HG03139 (cell line): ENCODE measurements around the gene SAMD11.

Source experiments
- ATAC-seq: cut with Tn5 transposase; IDR thresholded peaks from one replicate; pipeline ENCODE4 v1.9.1; 2021; ENCODE audit not compliant: unreplicated experiment

SAMD11 gene

DNA sequence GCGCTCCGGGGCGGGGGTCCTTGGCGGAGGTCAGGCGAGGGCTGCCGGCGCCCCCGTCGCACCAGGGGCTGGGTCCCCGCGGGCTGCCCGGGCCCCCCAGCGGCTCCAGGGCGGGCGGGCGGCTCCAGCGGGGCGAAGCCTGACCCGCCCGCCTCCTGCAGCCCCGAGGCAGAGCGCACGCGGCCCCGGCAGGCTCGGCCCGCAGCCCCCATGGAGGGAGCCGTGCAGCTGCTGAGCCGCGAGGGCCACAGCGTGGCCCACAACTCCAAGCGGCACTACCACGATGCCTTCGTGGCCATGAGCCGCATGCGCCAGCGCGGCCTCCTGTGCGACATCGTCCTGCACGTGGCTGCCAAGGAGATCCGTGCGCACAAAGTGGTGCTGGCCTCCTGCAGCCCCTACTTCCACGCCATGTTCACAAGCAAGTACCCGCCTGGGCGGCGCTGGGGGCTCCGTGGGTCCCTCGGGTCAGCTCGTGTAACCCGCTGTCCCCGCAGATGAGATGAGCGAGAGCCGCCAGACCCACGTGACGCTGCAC, 37.5 kb downstream of the SAMD11 start:
- ATAC-seq = no peak

DNA sequence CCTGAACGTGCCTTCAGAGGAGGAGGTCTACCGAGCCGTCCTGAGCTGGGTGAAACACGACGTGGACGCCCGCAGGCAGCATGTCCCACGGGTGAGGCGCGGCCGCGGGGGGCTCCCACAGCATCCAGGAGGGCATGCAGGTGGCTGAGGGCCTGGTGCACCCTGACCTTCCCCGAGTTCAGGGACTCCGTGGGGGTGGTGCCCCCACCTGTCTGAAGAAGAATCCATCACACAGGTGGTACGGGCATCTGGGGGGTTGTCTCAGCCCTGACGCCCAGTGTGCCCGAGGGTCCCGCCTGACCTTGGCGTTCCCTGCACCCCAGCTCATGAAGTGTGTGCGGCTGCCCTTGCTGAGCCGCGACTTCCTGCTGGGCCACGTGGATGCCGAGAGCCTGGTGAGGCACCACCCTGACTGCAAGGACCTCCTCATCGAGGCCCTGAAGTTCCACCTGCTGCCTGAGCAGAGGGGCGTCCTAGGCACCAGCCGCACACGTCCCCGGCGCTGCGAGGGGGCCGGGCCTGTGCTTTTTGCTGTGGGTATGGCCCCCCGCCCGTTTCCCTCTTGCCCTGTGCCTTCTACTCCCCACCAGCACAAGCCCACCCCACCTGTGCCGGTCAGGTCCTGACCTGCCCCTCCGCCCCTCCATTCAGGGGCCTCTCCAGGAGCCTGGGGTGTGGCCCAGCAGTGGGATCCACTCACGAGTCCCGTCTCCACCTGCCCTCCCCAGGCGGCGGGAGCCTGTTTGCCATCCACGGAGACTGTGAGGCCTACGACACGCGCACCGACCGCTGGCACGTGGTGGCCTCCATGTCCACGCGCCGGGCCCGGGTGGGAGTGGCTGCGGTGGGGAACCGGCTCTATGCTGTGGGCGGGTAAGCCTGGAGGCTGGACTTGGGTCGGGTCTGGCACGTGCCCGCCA, 38.9 kb downstream of the SAMD11 start:
- no peak for ATAC-seq

DNA sequence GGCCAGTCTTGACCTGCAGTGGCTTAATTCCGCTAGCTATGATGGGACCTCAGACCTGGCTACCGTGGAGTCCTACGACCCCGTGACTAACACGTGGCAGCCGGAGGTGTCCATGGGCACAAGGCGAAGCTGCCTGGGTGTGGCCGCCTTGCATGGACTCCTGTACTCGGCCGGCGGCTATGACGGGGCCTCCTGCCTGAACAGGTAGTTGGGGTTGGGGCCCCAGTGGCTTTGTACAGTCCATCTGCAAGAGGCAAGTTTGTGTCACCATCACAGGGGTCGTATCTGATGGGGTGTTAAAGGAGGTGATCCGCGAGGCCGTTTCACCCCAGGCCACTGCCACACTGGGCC, 39.6 kb downstream of the SAMD11 start:
- ATAC-seq = no peak

DNA sequence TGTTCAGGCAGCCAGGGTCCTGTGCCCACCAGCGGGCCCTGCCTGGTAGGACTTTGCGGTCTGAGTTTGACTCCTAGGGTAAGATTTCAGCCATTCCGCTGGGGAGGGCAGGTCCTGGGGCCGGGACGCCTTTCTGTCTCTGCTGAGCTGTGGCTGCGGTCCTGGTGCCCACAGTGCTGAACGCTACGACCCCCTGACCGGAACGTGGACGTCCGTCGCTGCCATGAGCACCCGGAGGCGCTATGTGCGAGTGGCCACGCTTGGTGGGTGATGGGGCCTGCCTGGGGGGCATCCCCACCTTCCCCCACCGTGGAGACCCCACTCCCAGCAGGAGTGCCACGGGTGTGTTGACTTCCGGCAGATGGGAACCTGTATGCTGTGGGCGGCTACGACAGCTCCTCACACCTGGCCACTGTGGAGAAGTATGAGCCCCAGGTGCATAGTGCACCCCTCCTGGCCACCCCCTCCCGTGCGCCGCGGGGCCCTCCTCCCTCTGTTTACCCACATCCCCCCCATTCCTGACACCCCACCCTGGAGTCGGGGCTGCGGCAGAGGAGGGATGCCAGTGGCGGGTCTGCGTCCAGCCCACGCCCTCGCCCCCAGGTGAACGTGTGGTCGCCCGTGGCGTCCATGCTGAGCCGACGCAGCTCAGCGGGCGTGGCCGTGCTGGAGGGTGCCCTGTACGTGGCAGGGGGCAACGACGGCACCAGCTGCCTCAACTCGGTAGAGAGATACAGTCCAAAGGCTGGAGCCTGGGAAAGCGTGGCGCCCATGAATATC, 40.2 kb downstream of the SAMD11 start:
- ATAC-seq = no peak

DNA sequence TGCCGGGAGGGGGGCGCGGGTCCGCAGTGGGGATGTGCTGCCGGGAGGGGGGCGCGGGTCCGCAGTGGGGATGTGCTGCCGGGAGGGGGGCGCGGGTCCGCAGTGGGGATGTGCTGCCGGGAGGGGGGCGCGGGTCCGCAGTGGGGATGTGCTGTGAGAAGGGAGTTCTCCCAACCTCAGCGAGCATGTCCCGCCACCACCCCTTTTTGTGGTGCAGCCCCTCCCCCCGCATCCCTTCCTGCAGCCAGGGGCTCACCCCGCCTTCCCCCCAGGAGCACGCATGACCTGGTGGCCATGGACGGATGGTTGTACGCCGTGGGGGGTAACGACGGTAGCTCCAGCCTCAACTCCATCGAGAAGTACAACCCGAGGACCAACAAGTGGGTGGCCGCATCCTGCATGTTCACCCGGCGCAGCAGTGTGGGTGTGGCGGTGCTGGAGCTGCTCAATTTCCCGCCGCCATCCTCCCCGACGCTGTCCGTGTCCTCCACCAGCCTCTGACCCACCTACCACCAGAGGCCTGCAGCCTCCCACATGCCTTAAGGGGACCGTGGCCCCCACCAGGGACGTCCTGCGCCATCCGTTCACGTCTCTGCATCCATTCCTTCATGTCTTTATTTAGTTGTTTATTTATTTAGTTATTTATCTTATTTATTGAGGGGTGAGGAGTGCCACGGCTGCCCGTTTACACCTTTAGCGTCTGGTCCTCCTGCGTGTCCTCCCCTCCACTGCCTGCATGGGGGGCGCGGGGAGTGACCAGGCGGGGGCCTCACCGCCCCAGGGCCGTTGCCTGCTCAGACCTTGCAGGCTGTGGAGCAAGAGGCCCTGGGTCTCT, 41.2 kb downstream of the SAMD11 start:
- no peak for ATAC-seq

DNA sequence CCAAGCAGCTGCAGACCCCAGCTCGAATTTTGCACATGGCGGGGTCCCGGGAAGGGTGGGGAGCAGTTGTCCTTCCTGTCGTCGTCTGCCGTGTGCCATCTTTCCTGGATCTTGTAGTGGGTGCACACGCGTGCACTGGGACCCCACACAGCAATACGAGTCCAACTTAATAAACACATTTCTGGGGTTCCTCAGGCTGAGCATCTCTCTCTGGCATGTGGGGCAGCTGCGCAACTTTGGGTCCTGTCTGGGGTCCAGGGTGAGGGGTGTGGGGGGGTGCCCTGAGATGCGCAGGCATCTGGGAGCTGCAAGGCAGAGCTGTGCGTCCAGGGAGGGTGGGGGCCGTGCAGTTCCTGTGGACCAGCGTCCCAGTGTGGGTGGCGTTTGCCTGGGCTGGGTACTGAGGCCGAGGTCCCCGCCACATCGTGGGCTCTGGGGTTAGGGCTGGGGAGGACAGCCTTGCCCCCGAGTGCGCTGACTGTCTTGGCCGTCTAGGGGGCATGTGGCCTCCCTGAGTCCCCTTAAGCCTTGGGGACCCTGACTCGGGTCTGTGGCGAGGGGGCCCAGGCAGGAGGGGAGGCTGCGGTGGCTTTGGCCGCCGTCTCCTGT, 41.9 kb downstream of the SAMD11 start:
- ATAC-seq = no peak

DNA sequence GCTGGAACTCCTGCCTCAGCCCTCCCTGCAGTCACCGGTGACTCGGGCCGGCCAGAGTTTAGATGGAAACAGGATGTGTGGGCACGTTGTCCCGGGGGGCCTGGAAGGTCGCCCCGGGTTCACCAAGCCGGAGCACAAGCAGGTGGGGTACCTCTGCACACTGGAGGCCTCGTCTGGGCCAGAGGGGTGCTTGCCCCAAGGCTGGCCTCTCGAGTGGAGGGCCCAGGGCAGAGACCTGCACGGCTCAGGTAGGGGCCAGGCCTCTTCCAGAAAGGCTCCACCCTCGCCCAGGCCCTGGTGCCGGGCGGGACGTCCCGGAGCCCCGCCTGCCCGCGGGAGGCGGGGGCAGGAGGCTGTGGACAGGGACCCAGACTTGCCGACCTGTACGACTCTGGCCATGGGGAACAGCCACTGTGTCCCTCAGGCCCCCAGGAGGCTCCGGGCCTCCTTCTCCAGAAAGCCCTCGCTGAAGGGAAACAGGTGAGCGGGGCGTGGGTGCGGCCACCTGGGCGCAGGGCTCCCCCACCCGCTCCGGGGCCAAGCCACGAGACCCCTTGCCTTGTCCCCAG, 42.5 kb downstream of the SAMD11 start, which contains the start of gene PLEKHN1:
TSS of gene PLEKHN1 (plus strand) at position 348 of the 569 bp plus-strand sequence. CDS start at position 398, 50 bp downstream.
- ATAC-seq = no peak

DNA sequence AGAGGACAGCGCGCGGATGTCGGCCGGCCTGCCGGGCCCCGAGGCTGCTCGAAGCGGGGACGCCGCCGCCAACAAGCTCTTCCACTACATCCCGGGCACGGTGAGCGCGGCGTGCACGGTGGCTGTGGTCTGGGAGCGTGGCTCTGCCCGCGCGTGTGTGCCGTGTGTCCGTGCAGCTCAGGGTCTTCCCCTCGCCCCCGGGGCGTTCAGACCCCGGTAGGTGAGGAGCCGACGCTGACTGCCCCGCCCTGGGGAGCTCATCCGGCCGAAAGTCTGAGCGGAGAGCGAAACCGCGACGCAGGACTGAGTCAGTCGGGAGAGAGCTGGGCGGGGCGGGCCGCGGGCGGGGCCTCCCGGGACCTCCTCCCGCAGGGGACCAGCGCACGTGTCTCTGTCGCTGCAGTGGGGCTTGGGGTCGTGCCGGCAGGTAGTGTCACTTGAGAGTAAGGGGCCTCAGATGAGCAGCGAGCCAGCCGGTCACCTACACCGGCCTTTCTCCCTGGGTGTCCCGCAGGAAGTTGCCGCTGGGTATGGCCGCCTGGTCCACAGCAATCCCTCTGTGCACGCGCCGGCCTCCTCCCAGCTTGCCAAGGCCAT, 43.1 kb downstream of the SAMD11 start:
- no peak for ATAC-seq

DNA sequence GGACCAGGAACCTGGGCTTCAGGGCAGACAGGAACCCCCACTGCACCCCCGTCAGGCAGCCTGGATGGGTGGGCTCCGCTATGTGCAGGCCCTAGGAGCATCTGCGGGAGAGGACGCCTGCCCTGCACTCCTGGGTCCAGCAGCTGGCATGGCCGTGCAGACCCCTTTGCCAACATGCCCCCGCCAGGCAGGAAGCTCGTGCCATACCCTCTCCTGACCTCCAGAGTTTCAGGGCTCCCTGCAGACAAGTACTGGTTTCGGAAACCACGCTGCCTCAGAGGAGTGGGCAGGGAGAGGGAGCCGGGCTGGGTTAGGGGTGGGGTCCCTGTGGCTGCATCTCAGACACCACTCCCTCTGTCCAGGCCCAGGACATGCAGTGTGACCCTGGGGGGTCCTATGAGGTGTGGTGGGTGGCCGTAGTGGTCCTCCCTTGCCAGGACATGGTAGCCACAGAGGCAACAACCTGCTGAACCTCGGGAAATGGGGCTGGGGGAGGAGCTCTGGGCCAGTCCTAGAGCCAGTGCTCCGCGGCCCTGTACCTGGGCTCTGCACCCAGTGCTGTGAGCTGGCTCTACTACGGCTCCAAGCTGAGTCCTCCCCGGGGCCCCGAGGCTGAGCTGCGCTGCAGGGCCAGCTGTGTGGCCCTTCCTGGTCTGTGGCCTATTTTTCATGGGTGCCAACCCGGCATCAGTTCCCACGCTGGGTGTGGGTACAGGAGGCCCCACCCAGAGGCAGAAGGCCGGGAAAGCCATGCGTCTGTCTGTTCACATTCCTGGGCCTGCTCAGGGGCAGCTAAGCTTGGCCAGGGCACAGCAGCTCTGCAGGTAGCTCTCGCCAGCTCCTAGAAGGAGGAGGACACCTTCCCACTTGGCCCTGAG, 44.0 kb downstream of the SAMD11 start:
- ATAC-seq = no peak

DNA sequence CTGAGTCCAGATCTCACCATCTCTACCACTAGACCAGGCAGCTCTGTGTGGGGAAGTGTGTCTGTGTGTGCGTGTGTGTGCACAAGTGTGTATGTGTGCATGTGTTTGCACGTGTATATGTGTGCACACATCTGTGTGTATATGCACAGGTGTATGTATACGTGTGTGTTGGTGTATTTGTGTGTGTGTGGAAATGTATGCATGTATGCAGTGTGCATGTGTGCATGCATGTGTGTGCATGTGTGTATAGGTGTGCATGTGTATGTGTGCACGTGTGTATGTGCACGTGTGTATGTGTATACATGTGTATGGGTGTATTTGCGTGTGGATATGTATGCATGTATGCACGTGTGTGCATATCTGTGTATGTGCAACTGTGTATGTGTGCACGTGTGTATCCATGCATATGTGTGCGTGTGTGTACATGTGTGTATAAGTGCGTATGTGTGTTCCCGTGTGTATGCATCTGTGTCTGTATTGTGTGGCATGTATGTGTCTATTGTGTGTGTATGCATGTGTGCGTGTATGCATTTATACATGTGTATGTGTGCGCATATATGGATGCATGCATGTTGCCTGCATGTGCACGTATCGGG, 45.6 kb downstream of the SAMD11 start:
- no peak for ATAC-seq

DNA sequence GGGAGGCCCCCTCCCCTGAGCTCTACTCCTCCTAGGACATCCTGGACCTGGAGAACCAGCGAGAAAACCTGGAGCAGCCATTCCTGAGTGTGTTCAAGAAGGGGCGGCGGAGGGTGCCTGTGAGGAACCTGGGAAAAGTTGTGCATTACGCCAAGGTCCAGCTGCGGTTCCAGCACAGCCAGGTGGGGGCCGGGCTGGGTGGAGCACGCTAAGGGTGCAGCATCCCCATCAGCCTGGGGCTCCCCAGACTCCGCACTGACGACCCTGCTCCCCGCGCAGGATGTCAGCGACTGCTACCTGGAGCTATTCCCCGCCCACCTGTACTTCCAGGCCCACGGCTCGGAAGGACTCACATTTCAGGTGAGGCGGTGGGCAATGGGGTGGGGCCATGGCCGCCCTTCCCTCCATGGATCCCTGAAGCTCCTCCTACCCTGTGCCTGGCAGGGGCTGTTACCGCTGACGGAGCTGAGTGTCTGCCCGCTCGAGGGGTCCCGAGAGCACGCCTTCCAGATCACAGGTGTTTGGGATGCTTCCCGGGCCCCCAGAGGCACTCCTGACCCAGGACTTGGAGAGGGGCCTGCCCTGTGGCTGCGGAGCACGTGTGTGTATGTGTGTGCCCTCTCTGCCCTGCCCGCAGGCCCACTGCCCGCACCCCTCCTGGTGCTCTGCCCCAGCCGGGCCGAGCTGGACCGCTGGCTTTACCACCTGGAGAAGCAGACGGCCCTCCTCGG, 46.7 kb downstream of the SAMD11 start:
- ATAC-seq = no peak

DNA sequence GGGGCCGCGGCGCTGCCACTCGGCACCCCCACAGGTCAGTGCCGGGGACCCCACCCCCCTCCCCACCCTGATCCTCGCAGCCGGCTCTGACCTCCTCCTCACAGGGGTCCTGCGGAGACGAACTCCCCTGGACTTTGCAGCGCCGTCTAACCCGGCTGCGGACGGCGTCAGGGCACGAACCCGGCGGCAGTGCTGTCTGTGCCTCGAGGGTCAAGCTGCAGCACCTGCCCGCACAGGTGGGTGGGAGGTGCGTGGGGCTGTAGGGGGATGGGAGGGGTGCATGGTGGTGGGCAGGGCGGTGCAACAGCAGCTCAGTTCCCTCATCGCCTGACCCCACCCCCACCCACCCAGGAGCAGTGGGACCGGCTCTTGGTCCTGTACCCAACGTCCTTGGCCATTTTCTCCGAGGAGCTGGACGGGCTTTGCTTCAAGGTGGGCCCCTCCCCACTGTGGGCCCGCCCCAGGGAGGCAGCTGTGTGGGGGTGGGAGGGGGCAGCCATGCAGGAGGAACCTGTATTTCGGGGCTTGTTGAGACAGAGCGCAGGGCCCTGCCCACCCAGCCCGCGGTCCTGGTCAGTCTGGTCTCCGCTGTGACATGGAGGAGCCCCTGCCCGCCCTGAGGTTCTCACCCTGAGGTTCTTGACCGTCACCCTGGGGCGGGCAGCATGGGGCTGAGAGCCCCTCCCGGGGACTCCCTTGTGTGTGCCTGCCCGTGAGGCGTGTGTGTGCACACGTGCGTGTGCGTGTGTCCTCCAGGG, 47.4 kb downstream of the SAMD11 start:
- no peak for ATAC-seq

DNA sequence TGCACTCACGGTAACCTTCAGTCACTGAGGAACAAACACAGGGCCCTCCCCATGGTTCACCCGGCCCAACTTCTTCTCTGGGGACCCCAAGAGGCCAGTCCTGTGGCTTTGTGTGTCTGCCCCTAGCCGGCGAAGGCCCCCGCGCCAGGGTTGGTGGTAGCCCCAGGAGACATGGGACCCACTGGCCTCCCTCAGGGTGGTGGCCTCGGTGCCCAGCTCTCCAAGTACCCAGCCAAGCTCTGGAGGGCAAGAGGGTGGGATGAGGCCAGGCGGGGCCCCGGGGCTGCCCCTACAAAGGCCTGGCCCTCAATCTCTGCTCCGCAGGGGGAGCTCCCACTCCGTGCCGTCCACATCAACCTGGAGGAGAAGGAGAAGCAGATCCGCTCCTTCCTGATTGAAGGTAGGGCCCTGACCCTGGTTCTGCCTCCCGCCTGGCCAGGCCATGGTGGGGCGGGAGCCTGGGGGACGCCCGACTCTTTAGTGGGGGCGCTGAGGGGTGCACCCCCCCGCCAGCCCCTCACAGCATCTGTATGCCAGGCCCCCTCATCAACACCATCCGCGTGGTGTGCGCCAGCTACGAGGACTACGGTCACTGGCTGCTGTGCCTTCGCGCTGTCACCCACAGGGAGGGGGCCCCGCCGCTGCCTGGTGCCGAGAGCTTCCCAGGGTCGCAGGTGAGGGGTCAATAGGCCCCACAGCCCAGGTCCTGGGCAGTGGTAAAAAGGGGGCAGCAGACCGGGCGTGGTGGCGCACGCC, 48.2 kb downstream of the SAMD11 start:
- no peak for ATAC-seq

DNA sequence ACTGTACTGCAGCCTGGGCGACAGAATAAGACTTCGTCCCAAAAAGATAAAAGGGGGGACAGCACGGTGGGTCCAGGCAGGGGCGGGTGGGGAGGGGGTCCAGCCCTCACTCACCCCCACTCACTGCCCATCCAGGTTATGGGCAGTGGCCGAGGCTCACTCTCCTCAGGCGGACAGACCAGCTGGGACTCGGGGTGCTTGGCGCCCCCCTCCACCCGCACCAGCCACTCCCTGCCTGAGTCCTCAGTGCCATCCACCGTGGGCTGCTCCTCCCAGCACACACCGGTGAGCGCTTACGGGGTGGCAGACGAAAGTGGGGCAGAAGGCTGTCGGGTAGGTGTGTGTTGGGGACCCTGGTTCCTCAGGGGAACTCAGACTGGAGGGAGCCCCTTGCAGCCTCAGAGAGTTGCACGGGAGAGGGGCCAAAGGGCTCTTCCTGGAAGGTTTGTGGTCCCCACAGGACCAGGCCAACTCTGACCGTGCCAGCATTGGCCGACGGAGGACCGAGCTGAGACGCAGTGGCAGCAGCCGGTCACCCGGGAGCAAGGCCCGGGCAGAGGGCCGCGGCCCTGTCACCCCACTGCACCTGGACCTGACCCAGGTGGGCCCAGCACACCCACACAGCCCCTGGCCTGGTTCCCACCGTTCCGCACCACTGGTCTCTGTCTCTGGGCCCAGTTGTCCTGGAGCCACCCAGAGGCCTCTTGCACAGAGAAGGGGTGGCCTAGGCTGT, 49.2 kb downstream of the SAMD11 start:
- ATAC-seq = no peak

DNA sequence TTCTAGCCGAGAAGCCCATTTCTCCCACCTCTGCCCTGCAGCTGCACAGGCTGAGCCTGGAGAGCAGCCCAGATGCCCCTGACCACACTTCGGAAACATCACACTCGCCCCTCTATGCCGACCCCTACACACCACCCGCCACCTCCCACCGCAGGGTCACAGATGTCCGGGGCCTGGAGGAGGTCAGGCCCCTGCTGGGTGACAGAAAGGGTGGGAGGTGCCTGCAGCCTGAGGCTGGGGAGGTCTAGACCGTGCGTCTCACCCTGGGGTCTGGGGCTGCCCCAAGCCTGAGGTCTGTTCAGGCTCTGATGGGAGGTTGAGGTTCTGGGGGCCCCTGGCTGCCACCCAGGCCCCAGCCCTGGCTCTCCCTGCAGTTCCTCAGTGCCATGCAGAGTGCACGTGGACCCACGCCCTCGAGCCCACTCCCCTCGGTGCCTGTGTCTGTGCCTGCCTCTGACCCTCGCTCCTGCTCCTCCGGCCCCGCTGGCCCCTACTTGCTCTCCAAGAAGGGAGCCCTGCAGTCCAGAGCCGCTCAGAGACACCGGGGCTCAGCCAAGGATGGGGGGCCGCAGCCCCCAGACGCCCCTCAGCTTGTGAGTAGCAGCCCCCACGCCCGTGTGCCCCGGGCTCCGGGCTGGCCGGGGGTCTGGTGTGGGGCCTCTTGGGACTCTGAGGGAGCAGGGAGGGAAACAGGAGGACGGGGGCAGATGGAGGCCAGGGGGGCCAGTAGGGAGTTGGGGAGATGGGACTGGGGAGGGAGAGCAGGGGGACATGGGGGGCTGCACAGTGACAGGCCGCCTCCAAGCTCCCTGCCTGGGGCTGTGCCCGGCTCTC, 50.0 kb downstream of the SAMD11 start:
- no peak for ATAC-seq
